Measurements from ENCODE around the gene SETD1B. TPM values are rescaled to one million over a fixed set of nuclear protein-coding genes. Genes with fewer than 3 reads are reported as not detected.
"Not testable (repeated sequence)": the region's sequence is repeated elsewhere in the genome, so short reads cannot be mapped to it uniquely, and the experiment has no call there.

SETD1B gene
- total and polyA plus RNA-seq, 5 experiments from 2014 or later = 0.98 to 93.8 (median 3.7) TPM

- H3K4me1 Mint-ChIP-seq = peaks cover 32 to 72% (median 54%) of the 10 kb centered on the region in 4 donors
- H3K27me3 Mint-ChIP-seq = no peaks in the 10 kb centered on the region
- peaks cover 0 to 57% (median 7%) of the 10 kb centered on the region in 3 donors for H3K36me3 Mint-ChIP-seq
- peak; percentile 36 to 50 for ATAC-seq
- peak overlapping the region; percentile 64 to 88 (median 82) for H3K4me3 Mint-ChIP-seq
- POLR2A ChIA-PET = interaction anchor here (0.6 to 33.2 kb wide), 7 partner anchors 22 to 203 kb away, joined by 3 to 2517 read pairs (median 4); partner anchors contain the start of genes RHOF and SETD1B
- H3K9me3 Mint-ChIP-seq = no peaks in the 10 kb centered on the region
- H3K27ac Mint-ChIP-seq = peak overlapping the region; percentile 92 to 100 (median 98)
- peak in 4 of 10 donors; percentile 19 to 46 (median 37) for DNase-seq
Observed at GRCh38 chr12:121781998-121782979, 21.5 kb upstream of the SETD1B start.

DNA sequence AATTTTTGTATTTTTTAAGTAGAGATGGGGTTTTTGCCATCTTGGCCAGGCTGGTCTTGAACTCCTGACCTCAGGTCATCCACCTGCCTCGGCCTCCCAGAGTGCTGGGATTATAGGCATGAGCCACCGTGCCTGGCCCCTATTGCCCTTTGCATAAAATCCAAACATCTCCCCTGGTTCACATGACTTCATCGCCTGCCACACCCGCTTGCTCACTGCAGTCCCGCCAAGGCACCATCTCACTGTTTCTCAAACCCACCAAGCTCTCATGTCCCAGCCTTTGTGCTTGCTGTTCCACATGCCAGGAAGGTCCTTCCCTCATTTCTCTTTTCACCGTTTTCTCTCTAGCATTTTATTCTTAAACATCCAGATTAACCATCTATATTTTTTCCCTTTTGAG, 20.0 kb upstream of the SETD1B start:
- Mint-ChIP-seq H3K27me3 (no peaks in the 10 kb centered on the region), H3K27ac (peak overlapping the region; percentile 93 to 100 (median 96)), H3K4me3 (peak overlapping the region; percentile 63 to 88 (median 82)), H3K9me3 (no peaks in the 10 kb centered on the region), H3K4me1 (peaks cover 35 to 82% (median 68%) of the 10 kb centered on the region in 4 donors), H3K36me3 (peaks cover 0 to 52% (median 6%) of the 10 kb centered on the region in 3 donors)
- no peak for DNase-seq
- no peak for ATAC-seq
- POLR2A ChIA-PET = interaction anchor here (0.6 to 33.2 kb wide), 7 partner anchors 9 to 972 kb away, joined by 3 to 2517 read pairs (median 3); partner anchors contain the start of genes RHOF, SETD1B and TMEM120B

DNA sequence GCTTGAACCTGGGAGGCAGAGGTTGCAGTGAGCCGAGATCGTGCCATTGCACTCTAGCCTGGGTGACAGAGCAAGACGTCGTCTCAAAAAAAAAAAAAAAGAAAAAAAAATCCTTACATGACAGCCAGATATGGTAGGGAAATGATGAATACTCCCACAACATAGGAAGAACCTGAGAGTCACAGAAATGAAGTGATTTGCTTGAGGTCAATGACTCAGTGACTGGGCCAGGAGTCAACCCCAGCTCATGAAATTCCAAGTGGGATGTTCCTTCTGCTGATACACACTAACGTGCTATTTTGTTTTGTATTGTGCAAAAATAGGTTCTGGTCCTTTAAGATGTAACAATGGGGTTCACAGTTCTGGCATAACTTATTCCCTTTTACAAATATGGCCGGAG, 19.3 kb upstream of the SETD1B start:
- POLR2A ChIA-PET = interaction anchor here (0.5 to 33.2 kb wide), 7 partner anchors 8 to 1586 kb away, joined by 3 to 2517 read pairs (median 3); partner anchors contain the start of genes RHOF, SETD1B and TMEM120B
- DNase-seq = no peak
- Mint-ChIP-seq H3K9me3 (no peaks in the 10 kb centered on the region), H3K27me3 (no peaks in the 10 kb centered on the region), H3K27ac (peak overlapping the region; percentile 93 to 100 (median 96)), H3K4me3 (peak overlapping the region; percentile 63 to 88 (median 82)), H3K4me1 (peaks cover 40 to 82% (median 74%) of the 10 kb centered on the region in 4 donors), H3K36me3 (peaks cover 0 to 45% (median 3%) of the 10 kb centered on the region in 3 donors)
- ATAC-seq = peak in 1 of 2 donors; percentile 4

GRCh38 chr12:121786440-121786825, 17.4 kb upstream of the SETD1B start:
- peak in 7 of 10 donors; percentile 44 to 77 (median 52) for DNase-seq
- peaks cover 0 to 36% (median 3%) of the 10 kb centered on the region in 3 donors for H3K36me3 Mint-ChIP-seq
- ATAC-seq = peak; percentile 5 to 8
- peak overlapping the region; percentile 97 to 100 (median 99) for H3K27ac Mint-ChIP-seq
- peak overlapping the region; percentile 75 to 98 (median 88) for H3K4me3 Mint-ChIP-seq
- POLR2A ChIA-PET = interaction anchor here (33.2 to 37.3 kb wide), 2 partner anchors 2 to 18 kb away, joined by 2517 read pairs; partner anchors contain the start of genes RHOF and SETD1B
- no peaks in the 10 kb centered on the region for H3K9me3 Mint-ChIP-seq
- H3K27me3 Mint-ChIP-seq = no peaks in the 10 kb centered on the region
- peaks cover 50 to 92% (median 90%) of the 10 kb centered on the region in 4 donors for H3K4me1 Mint-ChIP-seq

GRCh38 chr12:121787063-121788025, 16.5 kb upstream of the SETD1B start:
- peak overlapping the region; percentile 97 to 100 (median 99) for H3K27ac Mint-ChIP-seq
- H3K4me3 Mint-ChIP-seq = peak overlapping the region; percentile 81 to 98 (median 90)
- no peaks in the 10 kb centered on the region for H3K9me3 Mint-ChIP-seq
- POLR2A ChIA-PET = interaction anchor here (0.5 to 37.3 kb wide), 9 partner anchors 2 to 1665 kb away, joined by 3 to 2517 read pairs (median 5); partner anchors contain the start of genes RHOF, SETD1B and TMEM120B
- ATAC-seq (peak; percentile 10 to 11), DNase-seq (peak in 9 of 10 donors; percentile 35 to 82 (median 60))
- H3K4me1 Mint-ChIP-seq = peaks cover 45 to 92% (median 88%) of the 10 kb centered on the region in 4 donors
- no peaks in the 10 kb centered on the region for H3K27me3 Mint-ChIP-seq
- peaks cover 0 to 36% (median 4%) of the 10 kb centered on the region in 3 donors for H3K36me3 Mint-ChIP-seq

GRCh38 chr12:121788176-121788818, 15.5 kb upstream of the SETD1B start:
- POLR2A ChIA-PET = interaction anchor here (0.7 to 37.3 kb wide), 6 partner anchors 1 to 1666 kb away, joined by 3 to 2517 read pairs (median 6); partner anchors contain the start of genes RHOF, SETD1B and TMEM120B
- Mint-ChIP-seq H3K4me1 (peaks cover 43 to 88% (median 81%) of the 10 kb centered on the region in 4 donors), H3K9me3 (no peaks in the 10 kb centered on the region), H3K27ac (peak overlapping the region; percentile 97 to 100 (median 99)), H3K4me3 (peak overlapping the region; percentile 81 to 98 (median 90)), H3K36me3 (peaks cover 0 to 38% (median 7%) of the 10 kb centered on the region in 3 donors), H3K27me3 (no peaks in the 10 kb centered on the region)
- DNase-seq = no peak
- ATAC-seq = no peak

GRCh38 chr12:121789233-121789781, 14.5 kb upstream of the SETD1B start:
- POLR2A ChIA-PET = interaction anchor here (0.9 to 37.3 kb wide), 10 partner anchors 0 to 210 kb away, joined by 3 to 2517 read pairs (median 5); partner anchors contain the start of genes PSMD9, RHOF, SETD1B and TMEM120B
- Mint-ChIP-seq H3K27ac (peak overlapping the region; percentile 97 to 100 (median 99)), H3K9me3 (no peaks in the 10 kb centered on the region), H3K4me3 (peak overlapping the region; percentile 86 to 98 (median 92)), H3K4me1 (peaks cover 40 to 81% (median 75%) of the 10 kb centered on the region in 4 donors), H3K36me3 (peaks cover 0 to 34% (median 7%) of the 10 kb centered on the region in 3 donors), H3K27me3 (no peaks in the 10 kb centered on the region)
- DNase-seq (peak in 9 of 10 donors; percentile 51 to 73 (median 58)), ATAC-seq (peak; percentile 6 to 22)

DNA sequence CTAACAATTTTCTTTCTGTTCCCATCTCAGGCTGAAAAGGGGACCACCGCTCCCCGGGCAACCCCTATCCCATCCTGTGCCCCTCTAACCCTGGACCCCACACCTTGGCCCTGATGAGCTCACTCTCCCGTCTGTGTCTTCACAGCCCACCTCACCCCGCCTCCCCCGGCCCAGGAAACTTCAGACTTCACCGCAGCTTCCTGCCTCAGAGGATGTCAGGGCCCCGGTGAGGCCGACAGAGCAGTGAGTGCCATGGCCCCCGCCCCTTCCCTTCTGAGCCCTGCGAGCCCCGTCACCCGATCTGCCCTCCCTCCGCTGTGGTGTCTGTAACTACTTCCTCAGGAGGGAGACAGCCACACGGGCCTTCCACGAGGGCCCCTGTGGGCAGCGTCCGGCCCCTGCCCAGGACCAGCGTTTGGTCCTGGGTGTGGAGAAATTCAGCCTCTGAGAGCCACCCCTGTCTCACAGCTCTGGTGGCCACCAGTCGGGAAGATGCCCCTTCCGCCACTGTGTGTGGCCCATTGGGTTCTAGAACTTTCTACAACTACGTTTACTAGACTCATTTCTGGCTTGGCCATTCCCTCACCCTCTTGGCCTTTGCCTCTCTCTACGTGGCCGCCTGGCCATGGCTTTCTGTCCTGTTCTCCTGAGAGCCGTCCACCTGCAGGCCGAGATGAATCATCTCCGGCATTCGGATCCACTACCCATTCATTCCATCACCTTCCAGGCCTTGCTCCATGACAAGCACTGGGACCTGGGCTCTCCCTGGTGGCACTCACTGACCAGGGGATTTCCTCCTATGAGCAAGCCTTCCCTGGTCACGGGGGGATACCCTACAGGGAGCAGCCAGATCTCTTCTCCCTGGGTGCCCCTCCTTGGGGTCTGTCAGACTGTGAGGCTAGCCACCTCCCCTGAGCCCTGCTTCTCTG, 13.7 kb upstream of the SETD1B start:
- H3K27me3 Mint-ChIP-seq = no peaks in the 10 kb centered on the region
- H3K4me3 Mint-ChIP-seq = peak overlapping the region; percentile 86 to 98 (median 92)
- H3K36me3 Mint-ChIP-seq = peaks cover 0 to 32% (median 4%) of the 10 kb centered on the region in 3 donors
- DNase-seq (peak; percentile 82 to 97 (median 94)), ATAC-seq (peak; percentile 60 to 67)
- POLR2A ChIA-PET = interaction anchor here (0.6 to 37.3 kb wide), 12 partner anchors 1 to 211 kb away, joined by 3 to 2517 read pairs (median 5); partner anchors contain the start of genes PSMD9, RHOF, SETD1B and TMEM120B
- H3K4me1 Mint-ChIP-seq = peaks cover 43 to 81% (median 75%) of the 10 kb centered on the region in 4 donors
- H3K27ac Mint-ChIP-seq = peak overlapping the region; percentile 97 to 100 (median 99)
- H3K9me3 Mint-ChIP-seq = no peaks in the 10 kb centered on the region

- POLR2A ChIA-PET = interaction anchor here (1.2 to 37.3 kb wide), 4 partner anchors 2 to 212 kb away, joined by 3 to 2517 read pairs (median 1264); partner anchors contain the start of genes RHOF and SETD1B
- H3K4me1 Mint-ChIP-seq = peaks cover 46 to 86% (median 78%) of the 10 kb centered on the region in 4 donors
- peak overlapping the region; percentile 86 to 98 (median 94) for H3K4me3 Mint-ChIP-seq
- peak overlapping the region; percentile 97 to 100 (median 99) for H3K27ac Mint-ChIP-seq
- not testable (repeated sequence) for ATAC-seq, H3K9me3 Mint-ChIP-seq, DNase-seq, H3K27me3 Mint-ChIP-seq
- peaks cover 0 to 31% (median 4%) of the 10 kb centered on the region in 3 donors for H3K36me3 Mint-ChIP-seq
Observed at GRCh38 chr12:121790785-121791184, 13.0 kb upstream of the SETD1B start.

All from naive thymus-derived CD8-positive, alpha-beta T cell (primary cell).